Measurements from ENCODE around the gene RXRA. TPM values are rescaled to one million over a fixed set of nuclear protein-coding genes. Genes with fewer than 3 reads are reported as not detected.

The RXRA gene
- total RNA-seq, 1 donor from 2014 or later = 49.4 TPM

DNA sequence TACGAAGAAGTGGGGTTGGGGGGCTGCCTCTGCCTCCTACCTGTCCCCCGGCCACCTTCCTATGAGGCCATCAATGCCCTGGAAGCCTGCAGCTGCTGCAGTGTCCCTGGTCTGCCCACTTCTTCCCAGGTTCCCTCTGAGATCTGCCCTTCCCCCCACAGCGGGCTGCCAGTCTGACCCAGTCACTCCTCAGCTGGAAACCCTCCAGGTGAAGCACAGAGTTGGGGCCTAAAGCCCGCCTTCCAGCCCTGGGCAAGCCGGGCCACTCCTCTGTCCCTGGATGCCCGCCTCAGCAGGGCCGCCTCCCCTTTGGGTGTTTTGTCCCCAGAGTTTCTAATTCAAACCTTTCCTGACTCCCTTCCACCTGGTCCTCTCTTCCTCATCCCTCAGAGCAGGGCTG, 137.0 kb downstream of the RXRA start:
- H3K27ac ChIP-seq = no peak overlapping the region
- H3K4me1 ChIP-seq = peaks cover 18% of the 10 kb centered on the region
- H3K9me3 ChIP-seq = no peaks in the 10 kb centered on the region
- no peak overlapping the region for H3K4me3 ChIP-seq
- no peaks in the 10 kb centered on the region for H3K27me3 ChIP-seq
- no peak for DNase-seq (ENCODE audit: extremely low spot score in 2 of 2)
- H3K36me3 ChIP-seq = no peaks in the 10 kb centered on the region
- intact Hi-C loops (cut with DNase I) = no loop called here
- TF ChIP-seq, protein P1, sequence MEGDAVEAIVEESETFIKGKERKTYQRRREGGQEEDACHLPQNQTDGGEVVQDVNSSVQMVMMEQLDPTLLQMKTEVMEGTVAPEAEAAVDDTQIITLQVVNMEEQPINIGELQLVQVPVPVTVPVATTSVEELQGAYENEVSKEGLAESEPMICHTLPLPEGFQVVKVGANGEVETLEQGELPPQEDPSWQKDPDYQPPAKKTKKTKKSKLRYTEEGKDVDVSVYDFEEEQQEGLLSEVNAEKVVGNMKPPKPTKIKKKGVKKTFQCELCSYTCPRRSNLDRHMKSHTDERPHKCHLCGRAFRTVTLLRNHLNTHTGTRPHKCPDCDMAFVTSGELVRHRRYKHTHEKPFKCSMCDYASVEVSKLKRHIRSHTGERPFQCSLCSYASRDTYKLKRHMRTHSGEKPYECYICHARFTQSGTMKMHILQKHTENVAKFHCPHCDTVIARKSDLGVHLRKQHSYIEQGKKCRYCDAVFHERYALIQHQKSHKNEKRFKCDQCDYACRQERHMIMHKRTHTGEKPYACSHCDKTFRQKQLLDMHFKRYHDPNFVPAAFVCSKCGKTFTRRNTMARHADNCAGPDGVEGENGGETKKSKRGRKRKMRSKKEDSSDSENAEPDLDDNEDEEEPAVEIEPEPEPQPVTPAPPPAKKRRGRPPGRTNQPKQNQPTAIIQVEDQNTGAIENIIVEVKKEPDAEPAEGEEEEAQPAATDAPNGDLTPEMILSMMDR (IDR thresholded peaks at IDR 0.05) = no peak
- TF ChIP-seq POLR2AphosphoS5 (IDR thresholded peaks at IDR 0.05; ENCODE audit: insufficient read depth in 1 of 2, low read depth in 1 of 2) (no peak), POLR2A (IDR thresholded peaks at IDR 0.05) (no peak)

DNA sequence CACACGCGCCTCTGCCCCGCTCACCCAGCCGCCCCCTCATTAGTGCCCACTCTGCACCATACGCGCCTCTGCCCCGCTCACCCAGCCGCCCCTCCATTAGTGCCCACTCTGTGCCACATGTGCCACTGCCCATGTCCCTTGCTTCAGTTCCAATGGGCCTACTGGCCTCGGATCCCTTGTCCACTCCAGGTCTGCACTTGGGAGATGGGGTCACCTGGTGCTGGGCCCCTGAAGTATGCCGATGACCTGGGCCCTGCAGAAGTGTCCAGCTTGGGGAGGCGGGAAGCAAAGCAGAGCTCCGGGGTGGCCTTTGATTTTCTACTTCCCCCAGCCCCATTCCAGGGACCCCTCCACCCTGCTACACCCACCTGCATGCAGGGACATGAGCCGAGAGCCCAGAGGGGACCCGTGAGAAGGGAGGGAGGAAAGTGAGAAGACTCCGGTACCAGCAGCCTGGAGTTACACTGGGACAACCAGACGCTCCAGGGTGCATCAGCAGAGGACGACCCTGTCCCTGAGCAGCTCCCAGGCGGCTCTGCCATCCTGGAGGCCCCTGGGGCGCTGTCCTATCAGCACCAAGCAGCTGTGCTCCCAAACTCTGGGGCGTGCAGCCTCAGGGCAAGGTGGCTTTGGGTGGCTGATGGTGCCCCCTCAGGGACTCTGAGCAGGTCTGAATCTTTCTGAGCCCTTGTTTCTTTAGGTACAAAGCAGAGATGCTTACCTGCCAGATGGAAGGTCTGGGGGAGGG, 140.8 kb downstream of the RXRA start:
- Histone ChIP-seq H3K4me1 (peaks cover 18% of the 10 kb centered on the region), H3K36me3 (no peaks in the 10 kb centered on the region), H3K9me3 (no peaks in the 10 kb centered on the region), H3K27ac (no peak overlapping the region), H3K4me3 (no peak overlapping the region), H3K27me3 (no peaks in the 10 kb centered on the region)
- TF ChIP-seq POLR2AphosphoS5 (IDR thresholded peaks at IDR 0.05; ENCODE audit: insufficient read depth in 1 of 2, low read depth in 1 of 2) = no peak
- TF ChIP-seq, protein P1 (IDR thresholded peaks at IDR 0.05) = no peak
- no peak for TF ChIP-seq POLR2A (IDR thresholded peaks at IDR 0.05)
- intact Hi-C loops (cut with DNase I) = no loop called here
- DNase-seq (ENCODE audit: extremely low spot score in 2 of 2) = no peak

DNA sequence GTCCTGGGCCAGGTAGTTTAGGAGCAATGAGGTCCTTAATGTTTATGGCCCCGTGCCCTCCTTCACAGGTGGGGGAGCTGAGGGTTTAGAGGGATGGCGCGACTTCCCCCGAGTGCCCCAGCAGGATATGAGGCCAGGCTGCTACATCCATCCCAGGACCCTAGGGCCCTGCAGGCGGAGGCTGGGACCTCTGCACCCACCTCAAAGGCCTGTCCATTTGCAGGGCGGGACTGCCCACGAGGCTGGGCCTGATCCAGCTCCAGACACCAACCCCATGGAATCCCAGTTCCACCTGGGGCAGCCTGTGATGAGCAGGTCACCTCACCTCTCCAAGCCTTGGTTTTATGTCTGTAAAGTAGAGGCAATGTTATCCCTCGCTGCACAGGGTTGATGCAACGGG, 142.1 kb downstream of the RXRA start:
- Histone ChIP-seq H3K4me3 (no peak overlapping the region), H3K4me1 (peaks cover 31% of the 10 kb centered on the region), H3K36me3 (no peaks in the 10 kb centered on the region), H3K9me3 (no peaks in the 10 kb centered on the region), H3K27ac (peak overlapping the region; percentile 77), H3K27me3 (no peaks in the 10 kb centered on the region)
- intact Hi-C loops (cut with DNase I) = no loop called here
- TF ChIP-seq POLR2A (IDR thresholded peaks at IDR 0.05) (no peak), POLR2AphosphoS5 (IDR thresholded peaks at IDR 0.05; ENCODE audit: insufficient read depth in 1 of 2, low read depth in 1 of 2) (no peak)
- TF ChIP-seq, protein P1 (IDR thresholded peaks at IDR 0.05) = no peak
- no peak for DNase-seq (ENCODE audit: extremely low spot score in 2 of 2)

DNA sequence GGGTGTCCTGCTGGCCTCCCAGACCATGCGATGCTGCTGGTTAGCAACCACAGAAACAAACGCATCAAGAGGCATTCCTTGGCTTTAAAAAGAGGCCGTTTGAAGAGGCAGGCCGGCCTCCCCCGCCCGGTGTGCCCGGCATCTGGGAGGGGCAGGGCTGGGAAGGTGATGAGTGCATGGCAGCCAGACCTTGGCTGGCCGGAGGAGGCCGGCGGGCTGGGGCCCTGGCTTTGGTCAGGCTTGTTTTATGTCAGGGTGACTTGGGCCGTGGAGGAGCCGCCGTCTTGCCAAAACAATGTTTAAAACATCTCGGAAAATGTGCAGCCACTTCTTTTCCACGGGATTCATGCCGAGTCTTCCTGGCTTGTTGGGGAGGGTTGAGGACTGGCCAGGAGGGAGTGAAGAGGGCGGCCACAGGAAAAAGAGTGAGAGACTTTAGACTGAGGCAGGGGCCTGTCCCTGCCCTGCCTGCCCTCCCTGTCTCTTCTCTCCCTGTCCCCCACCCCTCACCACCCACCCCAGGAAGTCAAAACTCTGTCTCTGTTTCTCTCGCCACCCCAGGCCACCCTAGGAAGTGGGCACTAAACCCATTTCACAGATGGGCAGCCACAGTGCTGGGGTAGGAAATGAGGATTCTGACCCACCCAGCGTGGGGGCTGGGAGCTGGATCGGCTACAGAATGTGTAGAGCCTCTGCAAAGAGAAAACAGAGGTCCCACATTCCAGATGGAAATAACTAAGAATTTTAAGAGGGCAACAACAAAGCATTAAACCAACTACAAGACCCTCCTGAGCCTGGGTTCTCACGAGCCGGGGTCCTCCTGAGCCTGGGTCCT, 143.0 kb downstream of the RXRA start:
- TF ChIP-seq POLR2AphosphoS5 (IDR thresholded peaks at IDR 0.05; ENCODE audit: insufficient read depth in 1 of 2, low read depth in 1 of 2) = peak; percentile 45 to 77
- TF ChIP-seq POLR2A (IDR thresholded peaks at IDR 0.05) = no peak
- Histone ChIP-seq H3K4me1 (peaks cover 40% of the 10 kb centered on the region), H3K27ac (peak overlapping the region; percentile 77), H3K4me3 (no peak overlapping the region), H3K27me3 (no peaks in the 10 kb centered on the region), H3K36me3 (no peaks in the 10 kb centered on the region), H3K9me3 (no peaks in the 10 kb centered on the region)
- intact Hi-C loops (cut with DNase I) = no loop called here
- DNase-seq (ENCODE audit: extremely low spot score in 2 of 2) = no peak

DNA sequence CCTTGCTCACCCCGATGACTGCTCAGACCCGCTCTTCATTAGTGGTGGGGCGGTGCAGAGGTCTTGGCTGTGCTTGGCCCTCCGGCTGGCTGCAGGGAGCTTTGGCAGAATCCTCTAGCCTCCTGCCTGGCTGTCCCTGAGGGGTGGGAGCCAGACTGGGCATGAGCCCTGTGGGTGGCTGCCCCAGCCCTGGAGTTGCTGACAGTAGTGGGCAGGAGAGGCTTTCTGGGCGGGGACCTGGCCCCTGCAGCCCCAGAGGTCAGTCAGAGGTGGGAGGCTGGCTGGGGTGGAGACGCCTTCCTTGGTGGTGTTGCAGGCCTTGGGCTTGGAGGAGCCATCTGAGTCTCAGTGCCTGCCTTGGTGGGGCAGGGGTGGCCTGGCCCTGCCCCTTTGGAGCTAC, 146.0 kb downstream of the RXRA start:
- no peak for TF ChIP-seq POLR2AphosphoS5 (IDR thresholded peaks at IDR 0.05; ENCODE audit: insufficient read depth in 1 of 2, low read depth in 1 of 2)
- TF ChIP-seq, protein P1 (IDR thresholded peaks at IDR 0.05) = no peak
- TF ChIP-seq POLR2A (IDR thresholded peaks at IDR 0.05) = no peak
- no peaks in the 10 kb centered on the region for H3K9me3 ChIP-seq
- H3K27ac ChIP-seq = peak overlapping the region; percentile 78
- no peak overlapping the region for H3K4me3 ChIP-seq
- no peaks in the 10 kb centered on the region for H3K36me3 ChIP-seq
- H3K4me1 ChIP-seq = peaks cover 57% of the 10 kb centered on the region
- DNase-seq (ENCODE audit: extremely low spot score in 2 of 2) = no peak
- no peaks in the 10 kb centered on the region for H3K27me3 ChIP-seq
- intact Hi-C loops (cut with DNase I) = no loop called here

Data from vagina (tissue), 2 donors.